ENCODE measurements around the gene CERS4. TPM values are rescaled to one million over a fixed set of nuclear protein-coding genes. Genes with fewer than 3 reads are reported as not detected.
A peak's percentile ranks its signal among the peaks of the same experiment; 100 is the strongest.
"Not testable (repeated sequence)": the region's sequence is repeated elsewhere in the genome, so short reads cannot be mapped to it uniquely, and the experiment has no call there.

CERS4 gene
- total and polyA plus RNA-seq, 3 experiments from 2014 or later: 13.3 to 21.9 (median 21.5) TPM

GRCh38 chr19:8223442-8223841 lies 14.3 kb downstream of the CERS4 start:
- H3K9me3 Mint-ChIP-seq; CTCF ChIA-PET; DNase-seq; H3K4me3 Mint-ChIP-seq; H3K36me3 ChIP-seq (ENCODE audit: insufficient read depth, low read length); H3K4me1 ChIP-seq (ENCODE audit: insufficient read depth, low read length); H3K27me3 Mint-ChIP-seq; H3K27ac Mint-ChIP-seq; H3K4me3 ChIP-seq (ENCODE audit: low read length); H3K27ac ChIP-seq (ENCODE audit: low read depth, low read length); H3K9me3 ChIP-seq (ENCODE audit: low read length); H3K27me3 ChIP-seq (ENCODE audit: insufficient read depth, low read length, poor library complexity, severe bottlenecking); POLR2A ChIA-PET: not testable (repeated sequence)
- Mint-ChIP-seq H3K36me3 (peaks cover 0 to 24% (median 2%) of the 10 kb centered on the region in 3 donors), H3K4me1 (peaks cover 0 to 11% (median 6%) of the 10 kb centered on the region in 3 donors)

DNA sequence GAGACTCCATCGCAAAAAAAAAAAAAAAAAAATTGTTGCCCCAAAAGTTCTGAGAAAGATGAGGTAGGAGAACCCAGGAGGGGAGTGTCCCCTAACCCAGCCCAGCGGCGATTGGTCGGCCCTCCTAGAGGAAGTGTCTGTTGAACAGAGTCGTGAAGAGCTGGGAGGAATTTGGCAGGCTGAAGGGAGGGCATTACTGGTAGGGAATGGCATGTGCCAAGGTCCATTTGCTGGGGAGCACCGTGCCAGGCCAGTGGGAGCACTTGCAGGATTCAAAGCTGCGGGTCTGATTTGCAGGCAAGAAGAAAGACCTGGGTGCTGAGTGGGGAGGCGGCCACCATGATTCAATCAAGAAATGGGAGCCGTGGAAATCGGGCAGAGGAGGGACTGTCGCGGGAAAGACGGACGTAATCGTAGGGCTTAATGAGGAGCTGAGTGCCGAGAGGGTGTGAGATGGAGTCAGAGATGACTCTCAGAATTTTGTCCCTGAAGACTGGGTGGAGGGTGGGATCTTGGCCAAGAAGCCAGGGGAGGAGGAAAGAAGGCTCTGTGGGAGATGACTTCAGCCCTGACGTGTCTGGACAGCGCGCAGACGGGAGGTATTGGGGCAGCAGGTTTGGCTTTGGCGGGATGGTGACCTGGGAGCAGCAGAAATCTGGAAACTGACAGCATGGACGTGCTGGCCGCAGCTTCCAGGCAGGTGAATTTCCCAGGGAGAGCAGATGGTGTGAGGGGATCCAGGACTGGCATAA lies 15.4 kb downstream of the CERS4 start:
- Mint-ChIP-seq H3K27ac (peak overlapping the region in 2 of 8 donors; percentile 7 to 83), H3K4me3 (no peak overlapping the region), H3K4me1 (peaks cover 0 to 11% (median 6%) of the 10 kb centered on the region in 3 donors), H3K27me3 (peaks cover 0 to 2% of the 10 kb centered on the region in 2 donors), H3K9me3 (no peaks in the 10 kb centered on the region), H3K36me3 (peaks cover 0 to 24% (median 2%) of the 10 kb centered on the region in 3 donors)
- no peaks in the 10 kb centered on the region for H3K4me1 ChIP-seq (ENCODE audit: insufficient read depth, low read length)
- H3K36me3 ChIP-seq (ENCODE audit: insufficient read depth, low read length): no peaks in the 10 kb centered on the region
- no peak overlapping the region for H3K4me3 ChIP-seq (ENCODE audit: low read length)
- no peak overlapping the region for H3K27ac ChIP-seq (ENCODE audit: low read depth, low read length)
- ChIA-PET CTCF (no interaction called here), POLR2A (no interaction called here)
- no peaks in the 10 kb centered on the region for H3K9me3 ChIP-seq (ENCODE audit: low read length)
- DNase-seq: no peak
- H3K27me3 ChIP-seq (ENCODE audit: insufficient read depth, low read length, poor library complexity, severe bottlenecking): no peaks in the 10 kb centered on the region

GRCh38 chr19:8231073-8231604 lies 22.0 kb downstream of the CERS4 start:
- H3K4me3 Mint-ChIP-seq: no peak overlapping the region
- ChIA-PET CTCF (no interaction called here), POLR2A (no interaction called here)
- Histone ChIP-seq H3K27me3 (ENCODE audit: insufficient read depth, low read length, poor library complexity, severe bottlenecking) (no peaks in the 10 kb centered on the region), H3K36me3 (ENCODE audit: insufficient read depth, low read length) (no peaks in the 10 kb centered on the region), H3K9me3 (ENCODE audit: low read length) (no peaks in the 10 kb centered on the region), H3K4me1 (ENCODE audit: insufficient read depth, low read length) (no peaks in the 10 kb centered on the region), H3K4me3 (ENCODE audit: low read length) (no peak overlapping the region), H3K27ac (ENCODE audit: low read depth, low read length) (no peak overlapping the region)
- H3K27me3 Mint-ChIP-seq: no peaks in the 10 kb centered on the region
- H3K4me1 Mint-ChIP-seq: peaks cover 0 to 5% (median 3%) of the 10 kb centered on the region in 3 donors
- peaks cover 0 to 3% (median 3%) of the 10 kb centered on the region in 5 donors for H3K9me3 Mint-ChIP-seq
- H3K27ac Mint-ChIP-seq: peak overlapping the region in 3 of 8 donors; percentile 40 to 82 (median 52)
- H3K36me3 Mint-ChIP-seq: peaks cover 0 to 21% (median 7%) of the 10 kb centered on the region in 3 donors
- DNase-seq: no peak

- ChIA-PET POLR2A (no interaction called here), CTCF (no interaction called here)
- Mint-ChIP-seq H3K4me3 (no peak overlapping the region), H3K4me1 (peaks cover 0 to 2% (median 2%) of the 10 kb centered on the region in 3 donors), H3K36me3 (peaks cover 0 to 16% (median 7%) of the 10 kb centered on the region in 3 donors), H3K27me3 (no peaks in the 10 kb centered on the region), H3K9me3 (peaks cover 0 to 3% (median 3%) of the 10 kb centered on the region in 5 donors), H3K27ac (no peak overlapping the region)
- no peaks in the 10 kb centered on the region for H3K9me3 ChIP-seq (ENCODE audit: low read length)
- H3K36me3 ChIP-seq (ENCODE audit: insufficient read depth, low read length): no peaks in the 10 kb centered on the region
- no peaks in the 10 kb centered on the region for H3K4me1 ChIP-seq (ENCODE audit: insufficient read depth, low read length)
- DNase-seq: no peak
- H3K4me3 ChIP-seq (ENCODE audit: low read length): no peak overlapping the region
- H3K27me3 ChIP-seq (ENCODE audit: insufficient read depth, low read length, poor library complexity, severe bottlenecking): no peaks in the 10 kb centered on the region
- H3K27ac ChIP-seq (ENCODE audit: low read depth, low read length): no peak overlapping the region
These were observed 24.2 kb downstream of the CERS4 start for GRCh38 chr19:8233370-8233769.

GRCh38 chr19:8237026-8237425 lies 27.9 kb downstream of the CERS4 start:
- no peaks in the 10 kb centered on the region for H3K27me3 Mint-ChIP-seq
- Histone ChIP-seq H3K9me3 (ENCODE audit: low read length) (no peaks in the 10 kb centered on the region), H3K4me1 (ENCODE audit: insufficient read depth, low read length) (peaks cover 14% of the 10 kb centered on the region), H3K36me3 (ENCODE audit: insufficient read depth, low read length) (no peaks in the 10 kb centered on the region), H3K27ac (ENCODE audit: low read depth, low read length) (no peak overlapping the region), H3K27me3 (ENCODE audit: insufficient read depth, low read length, poor library complexity, severe bottlenecking) (no peaks in the 10 kb centered on the region), H3K4me3 (ENCODE audit: low read length) (no peak overlapping the region)
- H3K36me3 Mint-ChIP-seq: peaks cover 0 to 17% (median 6%) of the 10 kb centered on the region in 3 donors
- H3K9me3 Mint-ChIP-seq: peaks cover 0 to 1% (median 0%) of the 10 kb centered on the region in 5 donors
- POLR2A ChIA-PET: no interaction called here
- peak overlapping the region in 2 of 8 donors; percentile 23 to 33 for H3K27ac Mint-ChIP-seq
- H3K4me3 Mint-ChIP-seq: no peak overlapping the region
- peaks cover 16 to 27% (median 20%) of the 10 kb centered on the region in 3 donors for H3K4me1 Mint-ChIP-seq
- no peak for DNase-seq
- CTCF ChIA-PET: interaction anchor here (0.6 kb wide), 1 partner anchor 245 kb away, joined by 3 read pairs; no protein-coding TSS in a partner anchor

GRCh38 chr19:8238251-8238650 lies 29.1 kb downstream of the CERS4 start:
- ChIA-PET POLR2A (no interaction called here), CTCF (no interaction called here)

DNA sequence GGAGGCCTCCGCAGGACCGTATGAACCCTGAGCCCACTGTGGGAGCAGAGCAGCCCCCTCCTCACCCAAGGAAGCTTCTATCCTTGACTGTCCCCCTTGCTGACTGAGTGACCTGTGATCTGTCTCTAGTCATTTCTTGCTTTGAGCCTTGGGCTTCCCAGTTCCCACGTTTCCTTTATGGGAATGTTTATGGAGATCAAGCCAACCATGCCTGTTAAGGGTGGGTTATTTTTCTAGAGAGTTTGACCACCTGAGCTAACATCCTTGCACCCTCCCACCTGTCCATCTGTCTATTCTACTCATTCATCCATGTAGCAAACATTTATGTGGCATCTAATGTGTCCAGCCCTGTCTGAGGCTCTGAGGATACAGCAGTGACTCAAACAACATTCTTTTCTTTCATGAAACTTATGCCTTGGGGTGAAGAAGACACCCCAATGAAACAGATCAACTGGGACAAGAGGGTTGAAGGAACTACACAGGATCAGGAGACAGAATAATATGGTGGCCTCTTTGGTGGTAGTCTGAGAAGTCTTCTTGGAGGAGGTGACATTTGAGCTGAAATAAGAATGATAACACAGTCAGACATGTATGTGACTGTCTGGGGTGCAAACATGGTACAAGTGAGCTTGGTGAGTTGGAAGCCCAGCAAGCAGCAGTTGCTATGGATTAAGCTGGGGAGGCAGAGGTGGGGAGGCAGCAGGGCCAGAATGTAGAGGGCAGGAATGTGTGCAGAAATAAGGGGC lies 30.5 kb downstream of the CERS4 start:
- ChIA-PET CTCF (interaction anchor here (0.5 to 1.3 kb wide), 3 partner anchors 13 to 297 kb away, joined by 3 read pairs; partner anchors contain the start of gene TIMM44), POLR2A (interaction anchor here (0.9 kb wide), 1 partner anchor 30 kb away, joined by 3 read pairs; no protein-coding TSS in a partner anchor)
- H3K9me3 Mint-ChIP-seq: peaks cover 0 to 1% (median 0%) of the 10 kb centered on the region in 5 donors
- H3K27ac Mint-ChIP-seq: peak overlapping the region; percentile 61 to 92 (median 78)
- H3K9me3 ChIP-seq (ENCODE audit: low read length): no peaks in the 10 kb centered on the region
- H3K27ac ChIP-seq (ENCODE audit: low read depth, low read length): no peak overlapping the region
- peaks cover 8 to 26% (median 15%) of the 10 kb centered on the region in 3 donors for H3K36me3 Mint-ChIP-seq
- peak overlapping the region in 5 of 7 donors; percentile 38 to 61 (median 59) for H3K4me3 Mint-ChIP-seq
- no peak for DNase-seq
- H3K4me3 ChIP-seq (ENCODE audit: low read length): no peak overlapping the region
- H3K36me3 ChIP-seq (ENCODE audit: insufficient read depth, low read length): no peaks in the 10 kb centered on the region
- peaks cover 20 to 27% (median 23%) of the 10 kb centered on the region in 3 donors for H3K4me1 Mint-ChIP-seq
- peaks cover 0 to 1% of the 10 kb centered on the region in 2 donors for H3K27me3 Mint-ChIP-seq
- no peaks in the 10 kb centered on the region for H3K27me3 ChIP-seq (ENCODE audit: insufficient read depth, low read length, poor library complexity, severe bottlenecking)
- H3K4me1 ChIP-seq (ENCODE audit: insufficient read depth, low read length): peaks cover 14% of the 10 kb centered on the region

More at GRCh38 chr19:8238251-8238650, 29.1 kb downstream of the CERS4 start:
- no peak overlapping the region for H3K4me3 ChIP-seq (ENCODE audit: low read length)
- no peaks in the 10 kb centered on the region for H3K27me3 ChIP-seq (ENCODE audit: insufficient read depth, low read length, poor library complexity, severe bottlenecking)
- DNase-seq: no peak
- Mint-ChIP-seq H3K27me3 (peaks cover 0 to 1% of the 10 kb centered on the region in 2 donors), H3K4me3 (no peak overlapping the region), H3K9me3 (peaks cover 0 to 1% (median 0%) of the 10 kb centered on the region in 5 donors), H3K36me3 (peaks cover 5 to 22% (median 11%) of the 10 kb centered on the region in 3 donors), H3K27ac (peak overlapping the region in 4 of 8 donors; percentile 61 to 83 (median 78)), H3K4me1 (peaks cover 20 to 27% (median 21%) of the 10 kb centered on the region in 3 donors)
- H3K36me3 ChIP-seq (ENCODE audit: insufficient read depth, low read length): no peaks in the 10 kb centered on the region
- H3K4me1 ChIP-seq (ENCODE audit: insufficient read depth, low read length): peaks cover 14% of the 10 kb centered on the region
- H3K9me3 ChIP-seq (ENCODE audit: low read length): no peaks in the 10 kb centered on the region
- no peak overlapping the region for H3K27ac ChIP-seq (ENCODE audit: low read depth, low read length)
